ENCODE measurements around the gene NSD1. TPM values are rescaled to one million over a fixed set of nuclear protein-coding genes. Genes with fewer than 3 reads are reported as not detected.
A peak's percentile ranks its signal among the peaks of the same experiment; 100 is the strongest.

Gene NSD1
- total RNA-seq, 3 donors from 2014 or later, result 59.3 to 103 (median 69.7) TPM

GRCh38 chr5:177131019-177131320 lies 2.6 kb upstream of the NSD1 start:
- H3K4me1 ChIP-seq (ENCODE audit: low read depth), result peaks cover 13% of the 10 kb centered on the region
- no peak overlapping the region for H3K4me3 ChIP-seq
- ATAC-seq (no peak), DNase-seq (no peak)
- intact Hi-C loops (cut with DNase I, micrococcal nuclease), result no loop called here
- TF ChIP-seq, protein P1, sequence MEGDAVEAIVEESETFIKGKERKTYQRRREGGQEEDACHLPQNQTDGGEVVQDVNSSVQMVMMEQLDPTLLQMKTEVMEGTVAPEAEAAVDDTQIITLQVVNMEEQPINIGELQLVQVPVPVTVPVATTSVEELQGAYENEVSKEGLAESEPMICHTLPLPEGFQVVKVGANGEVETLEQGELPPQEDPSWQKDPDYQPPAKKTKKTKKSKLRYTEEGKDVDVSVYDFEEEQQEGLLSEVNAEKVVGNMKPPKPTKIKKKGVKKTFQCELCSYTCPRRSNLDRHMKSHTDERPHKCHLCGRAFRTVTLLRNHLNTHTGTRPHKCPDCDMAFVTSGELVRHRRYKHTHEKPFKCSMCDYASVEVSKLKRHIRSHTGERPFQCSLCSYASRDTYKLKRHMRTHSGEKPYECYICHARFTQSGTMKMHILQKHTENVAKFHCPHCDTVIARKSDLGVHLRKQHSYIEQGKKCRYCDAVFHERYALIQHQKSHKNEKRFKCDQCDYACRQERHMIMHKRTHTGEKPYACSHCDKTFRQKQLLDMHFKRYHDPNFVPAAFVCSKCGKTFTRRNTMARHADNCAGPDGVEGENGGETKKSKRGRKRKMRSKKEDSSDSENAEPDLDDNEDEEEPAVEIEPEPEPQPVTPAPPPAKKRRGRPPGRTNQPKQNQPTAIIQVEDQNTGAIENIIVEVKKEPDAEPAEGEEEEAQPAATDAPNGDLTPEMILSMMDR (IDR thresholded peaks at IDR 0.05), result no peak
- no peaks in the 10 kb centered on the region for H3K36me3 ChIP-seq (ENCODE audit: low read depth)
- H3K9me3 ChIP-seq, result no peaks in the 10 kb centered on the region

GRCh38 chr5:177131352-177132135 lies 2.0 kb upstream of the NSD1 start:
- intact Hi-C loops (cut with DNase I, micrococcal nuclease), result no loop called here
- DNase-seq (peak; percentile 39 to 40 (median 39)), ATAC-seq (no peak)
- H3K9me3 ChIP-seq, result no peaks in the 10 kb centered on the region
- H3K4me3 ChIP-seq, result no peak overlapping the region
- TF ChIP-seq, protein P1 (IDR thresholded peaks at IDR 0.05), result no peak
- peaks cover 17% of the 10 kb centered on the region for H3K4me1 ChIP-seq (ENCODE audit: low read depth)
- H3K36me3 ChIP-seq (ENCODE audit: low read depth), result no peaks in the 10 kb centered on the region

GRCh38 chr5:177132136-177133095 lies 1.2 kb upstream of the NSD1 start:
- ATAC-seq (peak; percentile 11), DNase-seq (peak in 2 of 3 donors; percentile 46 to 62)
- intact Hi-C loops (cut with DNase I, micrococcal nuclease), result no loop called here
- TF ChIP-seq, protein P1 (IDR thresholded peaks at IDR 0.05), result no peak
- Histone ChIP-seq H3K4me1 (ENCODE audit: low read depth) (peaks cover 25% of the 10 kb centered on the region), H3K9me3 (no peaks in the 10 kb centered on the region), H3K36me3 (ENCODE audit: low read depth) (no peaks in the 10 kb centered on the region), H3K4me3 (no peak overlapping the region)

DNA sequence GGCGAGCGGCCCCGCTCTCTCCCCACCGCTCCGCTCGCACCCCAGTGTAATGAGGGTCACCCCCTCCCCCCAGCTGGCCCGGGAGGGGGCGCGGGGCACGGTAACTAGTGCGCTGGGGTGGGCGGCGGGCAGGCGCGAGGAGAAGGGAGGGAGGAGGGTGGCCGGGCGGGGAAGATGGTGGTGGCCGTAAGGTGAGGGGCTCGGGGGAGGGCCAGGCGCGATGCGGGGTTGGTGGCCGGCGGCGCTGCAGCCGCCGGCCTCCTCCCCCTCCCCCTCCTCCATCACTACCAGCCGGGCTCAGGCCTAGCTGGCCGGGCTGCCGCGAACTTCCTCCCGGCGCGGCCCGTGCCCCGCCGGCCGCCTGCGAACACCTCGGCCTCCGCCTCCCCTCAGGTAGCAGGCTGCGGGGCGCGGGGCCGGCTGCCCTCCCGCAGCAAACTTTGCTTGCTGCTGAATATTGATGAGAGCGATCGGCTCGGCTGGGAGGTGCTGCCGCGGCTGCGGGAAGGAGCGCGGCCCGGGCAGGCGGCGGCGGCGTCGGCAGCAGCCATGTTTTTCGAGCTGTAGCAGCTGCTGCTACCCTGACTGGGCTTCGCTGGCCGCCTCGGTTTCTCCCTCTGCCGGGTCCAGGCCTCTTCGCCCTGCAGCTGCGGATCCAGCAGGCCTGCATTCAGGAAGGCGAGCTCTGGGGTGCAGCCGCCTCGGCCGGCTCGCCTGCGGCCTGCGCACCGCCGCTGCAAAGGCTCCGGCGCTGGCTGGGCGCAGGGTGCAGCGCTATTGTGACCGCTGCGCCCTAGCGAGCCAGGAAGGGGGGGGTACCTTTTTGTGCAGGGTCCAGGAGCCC lies 502 bp downstream of the NSD1 start:
- H3K4me1 ChIP-seq (ENCODE audit: low read depth), result peaks cover 28% of the 10 kb centered on the region
- H3K36me3 ChIP-seq (ENCODE audit: low read depth), result no peaks in the 10 kb centered on the region
- ATAC-seq, result peak; percentile 75
- H3K9me3 ChIP-seq, result no peaks in the 10 kb centered on the region
- TF ChIP-seq, protein P1 (IDR thresholded peaks at IDR 0.05), result no peak
- peak; percentile 53 to 72 (median 71) for DNase-seq
- intact Hi-C loops (cut with DNase I, micrococcal nuclease), result no loop called here
- H3K4me3 ChIP-seq, result peak overlapping the region; percentile 54

DNA sequence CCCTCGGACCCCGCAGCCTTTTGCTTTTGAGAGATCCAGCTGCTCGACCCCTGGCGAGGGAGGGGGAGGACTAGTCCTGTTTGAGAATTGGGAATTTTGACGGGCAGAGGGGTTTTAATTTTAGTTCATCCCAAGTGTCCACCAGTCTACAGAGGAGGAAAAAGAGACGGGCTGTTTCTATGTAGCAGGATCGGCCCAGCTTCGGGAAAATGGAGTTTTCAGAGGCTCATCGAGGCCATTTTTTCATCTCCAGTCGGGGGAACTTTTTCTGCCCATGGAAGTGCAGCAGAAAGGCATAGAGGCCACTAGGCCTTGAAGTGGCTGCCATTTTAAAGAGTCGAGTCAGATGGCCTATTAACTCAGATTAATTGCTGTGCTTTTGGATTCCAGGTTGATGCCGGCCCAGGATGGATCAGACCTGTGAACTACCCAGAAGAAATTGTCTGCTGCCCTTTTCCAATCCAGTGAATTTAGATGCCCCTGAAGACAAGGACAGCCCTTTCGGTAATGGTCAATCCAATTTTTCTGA lies 1.2 kb downstream of the NSD1 start:
- H3K4me1 ChIP-seq (ENCODE audit: low read depth), result peaks cover 34% of the 10 kb centered on the region
- peak overlapping the region; percentile 54 for H3K4me3 ChIP-seq
- DNase-seq (peak in 1 of 3 donors; percentile 45), ATAC-seq (no peak)
- no peaks in the 10 kb centered on the region for H3K36me3 ChIP-seq (ENCODE audit: low read depth)
- intact Hi-C loops (cut with DNase I, micrococcal nuclease), result no loop called here
- TF ChIP-seq, protein P1 (IDR thresholded peaks at IDR 0.05), result no peak
- H3K9me3 ChIP-seq, result no peaks in the 10 kb centered on the region
